ENCODE measurements around the gene DGLUCY. TPM values are rescaled to one million over a fixed set of nuclear protein-coding genes. Genes with fewer than 3 reads are reported as not detected.
"Not testable (repeated sequence)": the region's sequence is repeated elsewhere in the genome, so short reads cannot be mapped to it uniquely, and the experiment has no call there.

Gene DGLUCY
- total RNA-seq, 2 donors from 2014 or later, result 88.0 to 148 TPM

DNA sequence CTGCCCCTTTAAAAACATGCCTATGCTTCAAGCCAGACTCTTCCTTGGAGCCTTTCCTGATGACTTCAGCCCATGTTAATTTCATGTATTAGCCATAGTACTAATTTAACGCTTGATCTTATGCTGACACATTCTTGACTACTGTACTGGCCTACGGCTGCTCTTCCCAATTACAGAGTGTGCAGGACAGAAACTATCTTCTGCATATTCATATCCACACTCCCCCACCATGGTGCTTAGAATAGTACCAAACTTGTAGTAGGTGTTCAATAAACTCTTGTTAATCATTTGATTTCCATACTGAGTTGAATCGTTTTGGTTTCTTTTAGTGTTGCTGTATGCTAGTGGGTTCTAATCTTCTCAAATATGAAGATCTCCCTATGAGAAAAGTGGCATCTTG, 21.8 kb upstream of the DGLUCY start:
- TF ChIP-seq, protein P1, sequence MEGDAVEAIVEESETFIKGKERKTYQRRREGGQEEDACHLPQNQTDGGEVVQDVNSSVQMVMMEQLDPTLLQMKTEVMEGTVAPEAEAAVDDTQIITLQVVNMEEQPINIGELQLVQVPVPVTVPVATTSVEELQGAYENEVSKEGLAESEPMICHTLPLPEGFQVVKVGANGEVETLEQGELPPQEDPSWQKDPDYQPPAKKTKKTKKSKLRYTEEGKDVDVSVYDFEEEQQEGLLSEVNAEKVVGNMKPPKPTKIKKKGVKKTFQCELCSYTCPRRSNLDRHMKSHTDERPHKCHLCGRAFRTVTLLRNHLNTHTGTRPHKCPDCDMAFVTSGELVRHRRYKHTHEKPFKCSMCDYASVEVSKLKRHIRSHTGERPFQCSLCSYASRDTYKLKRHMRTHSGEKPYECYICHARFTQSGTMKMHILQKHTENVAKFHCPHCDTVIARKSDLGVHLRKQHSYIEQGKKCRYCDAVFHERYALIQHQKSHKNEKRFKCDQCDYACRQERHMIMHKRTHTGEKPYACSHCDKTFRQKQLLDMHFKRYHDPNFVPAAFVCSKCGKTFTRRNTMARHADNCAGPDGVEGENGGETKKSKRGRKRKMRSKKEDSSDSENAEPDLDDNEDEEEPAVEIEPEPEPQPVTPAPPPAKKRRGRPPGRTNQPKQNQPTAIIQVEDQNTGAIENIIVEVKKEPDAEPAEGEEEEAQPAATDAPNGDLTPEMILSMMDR (IDR thresholded peaks at IDR 0.05), result no peak
- no peak overlapping the region for H3K27ac ChIP-seq
- no peaks in the 10 kb centered on the region for H3K9me3 ChIP-seq
- H3K27me3 ChIP-seq (replicated peaks; ENCODE audit: insufficient read depth), result no peaks in the 10 kb centered on the region
- intact Hi-C loops (cut with DNase I), result no loop called here
- no peak for DNase-seq (ENCODE audit: low spot score)
- no peak overlapping the region for H3K4me3 ChIP-seq
- 91% methylated on average over 3 of the region's 3 CpGs for WGBS
- no peaks in the 10 kb centered on the region for H3K4me1 ChIP-seq (replicated peaks)
- no peaks in the 10 kb centered on the region for H3K36me3 ChIP-seq

DNA sequence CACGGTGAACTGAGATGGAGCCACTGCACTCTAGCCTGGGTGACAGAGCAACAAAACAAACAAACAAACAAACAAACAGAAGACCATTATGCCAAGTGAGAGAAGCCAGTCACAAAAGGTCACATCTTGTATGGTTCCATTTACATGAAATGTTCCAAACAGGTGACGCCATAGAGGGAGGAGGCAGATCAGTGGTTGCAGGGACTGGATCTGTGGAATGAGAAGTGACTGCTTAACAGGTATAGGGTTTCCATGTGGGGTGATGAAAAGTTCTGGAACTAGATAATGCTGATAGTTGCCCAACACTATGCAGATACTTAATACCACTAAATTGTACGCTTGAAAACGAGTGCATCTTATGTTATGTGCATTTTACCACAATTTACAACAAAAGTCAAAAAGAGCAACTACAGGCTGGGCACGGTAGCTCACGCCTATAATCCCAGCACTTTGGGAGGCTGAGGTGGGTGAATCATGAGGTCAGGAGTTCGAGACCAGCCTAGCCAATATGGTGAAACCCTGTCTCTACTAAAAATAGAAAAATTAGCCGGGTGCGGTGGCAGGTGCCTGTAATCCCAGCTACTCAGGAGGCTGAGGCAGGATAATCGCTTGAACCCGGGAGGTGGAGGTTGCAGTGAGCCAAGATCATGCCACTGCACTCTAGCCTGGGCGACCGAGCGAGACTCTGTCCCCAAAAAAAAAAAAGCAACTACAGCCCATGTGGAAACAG, 20.0 kb upstream of the DGLUCY start:
- DNase-seq (ENCODE audit: low spot score), result not testable (repeated sequence)

DNA sequence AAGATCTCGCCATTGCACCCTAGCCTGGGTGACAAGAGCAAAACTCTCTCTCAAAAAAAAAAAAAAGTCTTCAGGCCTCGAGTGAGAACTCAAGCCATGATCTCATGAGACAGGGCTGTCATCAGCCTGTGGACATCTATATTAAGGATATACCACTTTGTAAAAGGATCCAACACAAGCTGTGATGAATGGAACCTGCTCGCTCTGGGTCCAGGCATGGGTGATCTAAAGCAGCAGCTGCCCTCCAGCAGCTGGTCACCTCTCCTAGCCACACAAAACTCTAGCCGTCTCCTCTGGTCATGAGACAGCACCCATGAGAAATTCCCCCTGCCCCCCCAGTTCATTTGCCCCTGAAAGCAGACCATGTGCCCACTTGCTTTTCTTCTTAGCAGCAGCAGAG, 19.1 kb upstream of the DGLUCY start:
- TF ChIP-seq POLR2AphosphoS5 (IDR thresholded peaks at IDR 0.05), result no peak
- TF ChIP-seq, protein P1 (IDR thresholded peaks at IDR 0.05), result no peak
- no peak for TF ChIP-seq POLR2A (IDR thresholded peaks at IDR 0.05)
- no peaks in the 10 kb centered on the region for H3K36me3 ChIP-seq
- WGBS, result 97% methylated on average over 4 of the region's 4 CpGs
- H3K9me3 ChIP-seq, result no peaks in the 10 kb centered on the region
- H3K27ac ChIP-seq, result no peak overlapping the region
- no peaks in the 10 kb centered on the region for H3K4me1 ChIP-seq (replicated peaks)
- H3K27me3 ChIP-seq (replicated peaks; ENCODE audit: insufficient read depth), result no peaks in the 10 kb centered on the region
- no peak overlapping the region for H3K4me3 ChIP-seq
- intact Hi-C loops (cut with DNase I), result no loop called here
- DNase-seq (ENCODE audit: low spot score), result no peak

More for the DNA sequence above, 20.0 kb upstream of the DGLUCY start:
- H3K4me1 ChIP-seq (replicated peaks); H3K27ac ChIP-seq; H3K4me3 ChIP-seq; intact Hi-C loops (cut with DNase I); H3K27me3 ChIP-seq (replicated peaks; ENCODE audit: insufficient read depth); H3K36me3 ChIP-seq; H3K9me3 ChIP-seq: not testable (repeated sequence)
- 97% methylated on average over 14 of the region's 14 CpGs for WGBS

DNA sequence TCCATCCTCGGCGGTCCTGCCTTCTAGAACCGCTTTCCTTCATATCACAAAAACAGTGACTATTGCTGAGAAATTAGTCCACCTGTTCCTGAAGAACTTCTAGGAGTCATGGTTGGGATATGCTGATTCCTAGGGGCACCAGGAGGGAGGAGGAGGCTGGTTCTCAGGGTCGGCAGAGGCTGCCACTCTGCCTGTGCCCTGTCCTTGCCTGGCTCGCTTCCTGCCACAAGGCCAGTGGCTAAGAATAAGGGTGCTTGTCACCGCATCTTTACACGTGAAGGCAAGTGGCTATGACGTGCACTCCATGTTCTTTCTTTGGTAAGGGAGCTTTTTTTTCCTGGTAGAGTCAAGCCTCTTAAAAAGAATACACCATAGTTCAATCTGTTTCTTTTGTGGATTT, 18.7 kb upstream of the DGLUCY start:
- WGBS, result 93% methylated on average over 8 of the region's 8 CpGs
- DNase-seq (ENCODE audit: low spot score), result no peak

DNA sequence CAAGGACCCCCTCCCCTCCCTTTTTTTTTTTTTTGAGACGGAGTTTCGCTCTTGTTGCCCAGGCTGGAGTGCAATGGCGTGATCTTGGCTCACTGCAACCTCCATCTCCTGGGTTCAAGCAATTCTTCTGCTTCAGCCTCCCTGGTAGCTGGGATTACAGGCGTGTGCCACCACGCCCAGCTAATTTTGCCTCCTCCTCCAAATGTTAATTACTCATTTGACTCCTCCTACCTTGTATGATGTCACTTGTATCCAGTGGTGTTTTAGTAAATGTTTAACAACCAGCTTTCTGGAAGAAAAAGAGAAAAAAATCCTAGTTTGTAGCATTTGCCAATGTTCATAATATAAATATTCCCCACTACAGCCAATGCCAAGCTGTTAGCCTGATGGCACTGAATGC, 16.2 kb upstream of the DGLUCY start:
- H3K27ac ChIP-seq; H3K27me3 ChIP-seq (replicated peaks; ENCODE audit: insufficient read depth); DNase-seq (ENCODE audit: low spot score); H3K36me3 ChIP-seq; H3K4me1 ChIP-seq (replicated peaks); H3K4me3 ChIP-seq; H3K9me3 ChIP-seq; intact Hi-C loops (cut with DNase I): not testable (repeated sequence)
- 95% methylated on average over 5 of the region's 5 CpGs for WGBS

More for the DNA sequence above, 18.7 kb upstream of the DGLUCY start:
- no peak overlapping the region for H3K27ac ChIP-seq
- no peaks in the 10 kb centered on the region for H3K9me3 ChIP-seq
- intact Hi-C loops (cut with DNase I), result no loop called here
- no peaks in the 10 kb centered on the region for H3K4me1 ChIP-seq (replicated peaks)
- H3K36me3 ChIP-seq, result no peaks in the 10 kb centered on the region
- TF ChIP-seq POLR2A (IDR thresholded peaks at IDR 0.05) (no peak), POLR2AphosphoS5 (IDR thresholded peaks at IDR 0.05) (no peak)
- TF ChIP-seq, protein P1 (IDR thresholded peaks at IDR 0.05), result no peak
- H3K4me3 ChIP-seq, result no peak overlapping the region
- no peaks in the 10 kb centered on the region for H3K27me3 ChIP-seq (replicated peaks; ENCODE audit: insufficient read depth)

DNA sequence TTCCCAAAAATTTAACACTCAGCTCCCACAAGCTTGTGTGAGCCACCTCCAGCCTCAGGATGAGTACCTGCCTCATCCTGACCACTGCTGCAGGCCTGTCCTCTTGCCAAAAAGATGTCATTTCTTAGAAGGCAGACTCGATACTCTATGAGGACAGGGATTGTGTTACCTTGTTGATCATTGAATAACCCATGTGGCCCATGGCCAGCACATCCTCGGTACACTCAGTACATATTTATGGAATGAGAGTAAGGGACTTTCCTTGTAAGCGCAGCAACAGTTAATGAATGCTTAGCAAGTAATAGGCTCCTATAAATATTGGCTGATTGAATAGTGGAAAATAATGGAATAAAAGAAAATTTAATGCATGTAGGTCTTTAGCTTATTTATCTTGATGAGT, 15.3 kb upstream of the DGLUCY start:
- intact Hi-C loops (cut with DNase I), result no loop called here
- no peaks in the 10 kb centered on the region for H3K27me3 ChIP-seq (replicated peaks; ENCODE audit: insufficient read depth)
- H3K36me3 ChIP-seq, result no peaks in the 10 kb centered on the region
- no peak overlapping the region for H3K4me3 ChIP-seq
- H3K27ac ChIP-seq, result no peak overlapping the region
- no peaks in the 10 kb centered on the region for H3K9me3 ChIP-seq
- WGBS, result 43% methylated on average over 3 of the region's 3 CpGs
- TF ChIP-seq POLR2A (IDR thresholded peaks at IDR 0.05) (no peak), POLR2AphosphoS5 (IDR thresholded peaks at IDR 0.05) (no peak)
- TF ChIP-seq, protein P1 (IDR thresholded peaks at IDR 0.05), result no peak
- no peak for DNase-seq (ENCODE audit: low spot score)
- no peaks in the 10 kb centered on the region for H3K4me1 ChIP-seq (replicated peaks)

Data from prostate gland (tissue), 2 donors.